Measurements from ENCODE around the gene ZNF644. TPM values are rescaled to one million over a fixed set of nuclear protein-coding genes. Genes with fewer than 3 reads are reported as not detected.

ZNF644 gene
- total RNA-seq, 1 experiment from 2014 or later, result 55.9 TPM

DNA sequence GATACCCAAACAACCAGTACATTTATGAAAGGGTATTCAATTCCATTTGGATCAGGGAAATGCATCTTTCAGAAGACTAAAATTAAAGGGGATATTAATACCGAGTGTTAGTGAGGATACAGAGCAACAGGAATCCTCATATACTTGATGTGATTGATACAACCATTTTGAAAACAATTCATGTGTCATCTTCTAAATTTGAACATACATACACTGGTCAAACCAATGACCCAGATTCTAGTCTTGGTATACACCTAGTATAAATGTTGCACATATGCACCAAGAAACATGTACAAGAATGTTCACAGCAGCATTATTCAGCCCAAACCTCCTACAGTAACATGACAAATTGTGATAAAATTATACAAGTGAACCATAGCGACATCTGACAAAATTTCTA, 58.6 kb downstream of the ZNF644 start:
- RAD21 ChIA-PET (ENCODE audit: low non-redundant PET in 1 of 2, low total read pairs in 2 of 2, uncharacterized antibody in 2 of 2, unreplicated experiment in 2 of 2), result no interaction called here
- BruUV-seq (replicated peaks), result no TSS peak
- H3K4me2 ChIP-seq (ENCODE audit: low read length), result no peak overlapping the region
- no peak overlapping the region for H3K9ac ChIP-seq (ENCODE audit: low read length)
- H3K79me2 ChIP-seq (ENCODE audit: insufficient read depth, low read length), result peaks cover 76% of the 10 kb centered on the region
- H3K4me1 ChIP-seq (ENCODE audit: control insufficient read depth in 1 of 2, insufficient read depth in 2 of 2, low read length in 2 of 2), result 0 out of 4 replicates have a peak, but pooled peaks cover 0 to 3% of the 10 kb centered on the region in 2 experiments
- ATAC-seq (no peak), DNase-seq (ENCODE audit: low read depth, low spot score) (no peak)
- H3K27ac ChIP-seq (ENCODE audit: low read depth, low read length), result no peak overlapping the region
- TF ChIP-seq POLR2AphosphoS5 (IDR thresholded peaks at IDR 0.05; ENCODE audit: low read depth, low read length) (no peak), CEBPB (IDR thresholded peaks at IDR 0.05; ENCODE audit: low read depth) (no peak), SP1 (IDR thresholded peaks at IDR 0.05; ENCODE audit: low read depth) (no peak), POLR2A (IDR thresholded peaks at IDR 0.05; ENCODE audit: borderline replicate concordance, extremely low read depth, insufficient read depth, insufficient read length) (no peak), JUND (IDR thresholded peaks at IDR 0.05) (no peak), REST (IDR thresholded peaks at IDR 0.05; ENCODE audit: low read depth) (no peak), RAD21 (IDR thresholded peaks at IDR 0.05; ENCODE audit: low read depth) (no peak), SIN3A (IDR thresholded peaks at IDR 0.05; ENCODE audit: low read depth) (no peak), TCF7L2 (IDR thresholded peaks at IDR 0.05; ENCODE audit: borderline replicate concordance, extremely low read depth, insufficient read depth, insufficient read length) (no peak), SRF (IDR thresholded peaks at IDR 0.05; ENCODE audit: low read depth) (no peak), CBX3 (IDR thresholded peaks at IDR 0.05; ENCODE audit: low read depth) (no peak), ZFX (IDR thresholded peaks at IDR 0.05) (no peak), ELF1 (IDR thresholded peaks at IDR 0.05; ENCODE audit: borderline replicate concordance, low read depth) (no peak), FOSL1 (IDR thresholded peaks at IDR 0.05; ENCODE audit: low read depth) (no peak)
- TF ChIP-seq, protein P1, sequence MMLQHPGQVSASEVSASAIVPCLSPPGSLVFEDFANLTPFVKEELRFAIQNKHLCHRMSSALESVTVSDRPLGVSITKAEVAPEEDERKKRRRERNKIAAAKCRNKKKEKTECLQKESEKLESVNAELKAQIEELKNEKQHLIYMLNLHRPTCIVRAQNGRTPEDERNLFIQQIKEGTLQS (IDR thresholded peaks at IDR 0.05), result no peak
- TF ChIP-seq, protein P2, sequence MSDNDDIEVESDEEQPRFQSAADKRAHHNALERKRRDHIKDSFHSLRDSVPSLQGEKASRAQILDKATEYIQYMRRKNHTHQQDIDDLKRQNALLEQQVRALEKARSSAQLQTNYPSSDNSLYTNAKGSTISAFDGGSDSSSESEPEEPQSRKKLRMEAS (IDR thresholded peaks at IDR 0.05), result no peak
- no peaks in the 10 kb centered on the region for H3K27me3 ChIP-seq (ENCODE audit: insufficient read depth, low read length)
- no peak overlapping the region for H2AFZ ChIP-seq (ENCODE audit: low read depth, low read length, poor library complexity, severe bottlenecking)
- no peaks in the 10 kb centered on the region for H3K9me2 ChIP-seq (ENCODE audit: insufficient read depth)
- intact Hi-C loops (cut with micrococcal nuclease), result loop anchor here (5.0 kb wide), 3 partner anchors 346 to 851 kb away; no protein-coding TSS in a partner anchor
- no peaks in the 10 kb centered on the region for H3K36me3 ChIP-seq (ENCODE audit: control insufficient read depth in 1 of 2, insufficient read depth in 2 of 2, low read length in 2 of 2)
- POLR2A ChIA-PET, result no interaction called here
- H3K9me3 ChIP-seq (ENCODE audit: control insufficient read depth in 1 of 2, insufficient read depth in 1 of 2, low read depth in 1 of 2, low read length in 2 of 2), result no peaks in the 10 kb centered on the region
- H4K20me1 ChIP-seq (ENCODE audit: insufficient read depth), result peaks cover 7% of the 10 kb centered on the region; the same call in 1 of the 2 replicates
- CTCF ChIA-PET, result interaction anchor here (2.3 to 2.9 kb wide), 2 partner anchors 241 to 384 kb away, joined by 13 to 50 read pairs; no protein-coding TSS in a partner anchor
- no peak overlapping the region for H3K4me3 ChIP-seq (replicated peaks in 1 of 2; ENCODE audit: low read depth in 1 of 2, low read length in 2 of 2)
